H1 (cell line): ENCODE data around the gene SIN3B. TPM values are rescaled to one million over a fixed set of nuclear protein-coding genes. Genes with fewer than 3 reads are reported as not detected.

ENCODE experiments used
- BACH1 ChIP-seq: IDR thresholded peaks from 2 replicates; pipeline ENCODE4 v1.6.1; 2012; ENCODE audit warnings: low read length, improper control_type of control experiment
- CEBPB ChIP-seq: IDR thresholded peaks from 2 replicates; pipeline ENCODE4 v1.6.1; 2012; ENCODE audit warnings: low read depth, low read length
- HDAC6 ChIP-seq: IDR thresholded peaks from one replicate; pipeline ENCODE4 v1.7.1; 2012; ENCODE audit warnings: low read depth, mild to moderate bottlenecking, inconsistent platforms, low read length, moderate library complexity
- JUND ChIP-seq: IDR thresholded peaks from 2 replicates; pipeline ENCODE4 v1.6.1; 2011; ENCODE audit warnings: mild to moderate bottlenecking, improper control_type of control experiment, low read length
- NANOG ChIP-seq: IDR thresholded peaks from 2 replicates; pipeline ENCODE4 v1.6.1; 2011; ENCODE audit warnings: low read length, low read depth, mild to moderate bottlenecking, inconsistent platforms; ENCODE audit not compliant: insufficient read depth, poor library complexity, severe bottlenecking
- NRF1 ChIP-seq: IDR thresholded peaks from 2 replicates; pipeline ENCODE4 v1.6.1; 2011; ENCODE audit warnings: mild to moderate bottlenecking, low read depth, low read length, improper control_type of control experiment
- SIRT6 ChIP-seq: IDR thresholded peaks from one replicate; pipeline ENCODE4 v1.7.1; 2012; ENCODE audit warnings: low read length, inconsistent platforms
- SUZ12 ChIP-seq: fragments of 200-600 bp; sonication (generic); IDR thresholded peaks from 2 replicates; pipeline ENCODE4 v1.6.1; 2012; ENCODE audit warnings: mild to moderate bottlenecking, inconsistent platforms, low read length, moderate library complexity, mixed read lengths
- polyA plus RNA-seq, 7 experiments: library from polyadenylated mRNA; depleted of rRNA in 3 of 7; stranded (reverse) in 5 of 7; unstranded in 2 of 7; fragments of >200 nt in 5 of 7; fragments of 200-250 nt in 2 of 7; gene quantifications; 1 replicate in 5 of 7; 2 replicates in 1 of 7; 4 replicates in 1 of 7; pipeline versions ENCODE4 v1.2.1 to v1.2.3, GENCODE V29; 2011 to 2013; ENCODE audit warnings: missing spikeins in 2 of 7, mixed read lengths in 2 of 7
- total RNA-seq: library from RNA; stranded (reverse); fragmentation: NEBNext Ultra II Directional; extraction: Animal tissue kit (Norgen Biotek cat#: 25700); gene quantifications from 2 replicates; pipeline ENCODE4 v1.2.1, GENCODE V29; 2021
- TF ChIP-seq, protein P1 (sequence below): fragments of 300-600 bp; sonication (generic); IDR thresholded peaks from 2 replicates; pipeline ENCODE4 v1.7.1; 2012; ENCODE audit warnings: low read length, moderate library complexity, mild to moderate bottlenecking, inconsistent platforms; ENCODE audit not compliant: insufficient replicate concordance

The SIN3B gene
- total and polyA plus RNA-seq, 2 of the 8 experiments (the other 6 are each of a cell fraction or from before 2014, with no cell fraction given): 29.5 to 71.1 TPM

DNA sequence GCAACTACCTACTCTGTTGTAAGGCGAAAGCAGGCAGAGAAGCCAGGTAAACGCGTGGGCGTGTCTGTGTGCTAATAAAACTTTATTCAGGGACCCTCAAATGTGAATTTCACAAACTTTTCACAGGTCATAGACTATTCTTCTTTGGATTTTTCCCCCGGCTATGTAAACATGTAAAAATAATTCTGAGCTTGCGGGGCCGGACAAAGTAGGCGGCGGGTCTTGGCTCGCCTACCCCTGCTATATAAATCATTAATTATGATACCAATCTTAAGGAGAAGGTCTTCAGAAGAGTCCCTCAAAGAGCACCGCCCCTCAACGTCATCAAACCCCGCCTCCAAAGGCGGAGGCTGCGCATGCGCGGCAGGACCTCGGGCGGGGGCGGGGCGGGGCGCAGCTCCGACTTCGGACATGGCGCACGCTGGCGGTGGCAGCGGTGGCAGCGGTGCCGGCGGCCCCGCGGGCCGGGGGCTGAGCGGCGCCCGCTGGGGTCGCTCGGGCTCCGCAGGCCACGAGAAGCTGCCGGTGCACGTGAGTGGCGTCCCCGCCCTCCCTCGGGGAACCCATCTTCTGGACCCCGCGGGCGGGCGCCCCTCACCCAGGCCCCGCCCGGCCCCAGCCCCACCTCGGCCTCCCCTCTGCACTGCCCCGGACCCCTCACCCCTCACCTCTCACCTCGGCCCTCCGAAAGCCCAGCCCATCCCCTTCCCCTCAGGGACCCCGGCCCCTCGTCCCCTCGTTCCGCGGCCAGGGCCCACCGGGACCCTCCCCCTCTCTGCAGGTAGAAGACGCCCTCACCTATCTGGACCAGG lies at the start of gene SIN3B (continued):
- TF ChIP-seq SUZ12 (no peak), BACH1 (no peak), SIRT6 (no peak), NRF1 (peak; percentile 88), CEBPB (no peak), NANOG (no peak), JUND (no peak), HDAC6 (no peak)
- TF ChIP-seq, protein P1, sequence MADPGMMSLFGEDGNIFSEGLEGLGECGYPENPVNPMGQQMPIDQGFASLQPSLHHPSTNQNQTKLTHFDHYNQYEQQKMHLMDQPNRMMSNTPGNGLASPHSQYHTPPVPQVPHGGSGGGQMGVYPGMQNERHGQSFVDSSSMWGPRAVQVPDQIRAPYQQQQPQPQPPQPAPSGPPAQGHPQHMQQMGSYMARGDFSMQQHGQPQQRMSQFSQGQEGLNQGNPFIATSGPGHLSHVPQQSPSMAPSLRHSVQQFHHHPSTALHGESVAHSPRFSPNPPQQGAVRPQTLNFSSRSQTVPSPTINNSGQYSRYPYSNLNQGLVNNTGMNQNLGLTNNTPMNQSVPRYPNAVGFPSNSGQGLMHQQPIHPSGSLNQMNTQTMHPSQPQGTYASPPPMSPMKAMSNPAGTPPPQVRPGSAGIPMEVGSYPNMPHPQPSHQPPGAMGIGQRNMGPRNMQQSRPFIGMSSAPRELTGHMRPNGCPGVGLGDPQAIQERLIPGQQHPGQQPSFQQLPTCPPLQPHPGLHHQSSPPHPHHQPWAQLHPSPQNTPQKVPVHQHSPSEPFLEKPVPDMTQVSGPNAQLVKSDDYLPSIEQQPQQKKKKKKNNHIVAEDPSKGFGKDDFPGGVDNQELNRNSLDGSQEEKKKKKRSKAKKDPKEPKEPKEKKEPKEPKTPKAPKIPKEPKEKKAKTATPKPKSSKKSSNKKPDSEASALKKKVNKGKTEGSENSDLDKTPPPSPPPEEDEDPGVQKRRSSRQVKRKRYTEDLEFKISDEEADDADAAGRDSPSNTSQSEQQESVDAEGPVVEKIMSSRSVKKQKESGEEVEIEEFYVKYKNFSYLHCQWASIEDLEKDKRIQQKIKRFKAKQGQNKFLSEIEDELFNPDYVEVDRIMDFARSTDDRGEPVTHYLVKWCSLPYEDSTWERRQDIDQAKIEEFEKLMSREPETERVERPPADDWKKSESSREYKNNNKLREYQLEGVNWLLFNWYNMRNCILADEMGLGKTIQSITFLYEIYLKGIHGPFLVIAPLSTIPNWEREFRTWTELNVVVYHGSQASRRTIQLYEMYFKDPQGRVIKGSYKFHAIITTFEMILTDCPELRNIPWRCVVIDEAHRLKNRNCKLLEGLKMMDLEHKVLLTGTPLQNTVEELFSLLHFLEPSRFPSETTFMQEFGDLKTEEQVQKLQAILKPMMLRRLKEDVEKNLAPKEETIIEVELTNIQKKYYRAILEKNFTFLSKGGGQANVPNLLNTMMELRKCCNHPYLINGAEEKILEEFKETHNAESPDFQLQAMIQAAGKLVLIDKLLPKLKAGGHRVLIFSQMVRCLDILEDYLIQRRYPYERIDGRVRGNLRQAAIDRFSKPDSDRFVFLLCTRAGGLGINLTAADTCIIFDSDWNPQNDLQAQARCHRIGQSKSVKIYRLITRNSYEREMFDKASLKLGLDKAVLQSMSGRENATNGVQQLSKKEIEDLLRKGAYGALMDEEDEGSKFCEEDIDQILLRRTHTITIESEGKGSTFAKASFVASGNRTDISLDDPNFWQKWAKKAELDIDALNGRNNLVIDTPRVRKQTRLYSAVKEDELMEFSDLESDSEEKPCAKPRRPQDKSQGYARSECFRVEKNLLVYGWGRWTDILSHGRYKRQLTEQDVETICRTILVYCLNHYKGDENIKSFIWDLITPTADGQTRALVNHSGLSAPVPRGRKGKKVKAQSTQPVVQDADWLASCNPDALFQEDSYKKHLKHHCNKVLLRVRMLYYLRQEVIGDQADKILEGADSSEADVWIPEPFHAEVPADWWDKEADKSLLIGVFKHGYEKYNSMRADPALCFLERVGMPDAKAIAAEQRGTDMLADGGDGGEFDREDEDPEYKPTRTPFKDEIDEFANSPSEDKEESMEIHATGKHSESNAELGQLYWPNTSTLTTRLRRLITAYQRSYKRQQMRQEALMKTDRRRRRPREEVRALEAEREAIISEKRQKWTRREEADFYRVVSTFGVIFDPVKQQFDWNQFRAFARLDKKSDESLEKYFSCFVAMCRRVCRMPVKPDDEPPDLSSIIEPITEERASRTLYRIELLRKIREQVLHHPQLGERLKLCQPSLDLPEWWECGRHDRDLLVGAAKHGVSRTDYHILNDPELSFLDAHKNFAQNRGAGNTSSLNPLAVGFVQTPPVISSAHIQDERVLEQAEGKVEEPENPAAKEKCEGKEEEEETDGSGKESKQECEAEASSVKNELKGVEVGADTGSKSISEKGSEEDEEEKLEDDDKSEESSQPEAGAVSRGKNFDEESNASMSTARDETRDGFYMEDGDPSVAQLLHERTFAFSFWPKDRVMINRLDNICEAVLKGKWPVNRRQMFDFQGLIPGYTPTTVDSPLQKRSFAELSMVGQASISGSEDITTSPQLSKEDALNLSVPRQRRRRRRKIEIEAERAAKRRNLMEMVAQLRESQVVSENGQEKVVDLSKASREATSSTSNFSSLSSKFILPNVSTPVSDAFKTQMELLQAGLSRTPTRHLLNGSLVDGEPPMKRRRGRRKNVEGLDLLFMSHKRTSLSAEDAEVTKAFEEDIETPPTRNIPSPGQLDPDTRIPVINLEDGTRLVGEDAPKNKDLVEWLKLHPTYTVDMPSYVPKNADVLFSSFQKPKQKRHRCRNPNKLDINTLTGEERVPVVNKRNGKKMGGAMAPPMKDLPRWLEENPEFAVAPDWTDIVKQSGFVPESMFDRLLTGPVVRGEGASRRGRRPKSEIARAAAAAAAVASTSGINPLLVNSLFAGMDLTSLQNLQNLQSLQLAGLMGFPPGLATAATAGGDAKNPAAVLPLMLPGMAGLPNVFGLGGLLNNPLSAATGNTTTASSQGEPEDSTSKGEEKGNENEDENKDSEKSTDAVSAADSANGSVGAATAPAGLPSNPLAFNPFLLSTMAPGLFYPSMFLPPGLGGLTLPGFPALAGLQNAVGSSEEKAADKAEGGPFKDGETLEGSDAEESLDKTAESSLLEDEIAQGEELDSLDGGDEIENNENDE: peak; percentile 55
